ENCODE results near the gene NME3. TPM values are rescaled to one million over a fixed set of nuclear protein-coding genes. Genes with fewer than 3 reads are reported as not detected.
A peak's percentile ranks its signal among the peaks of the same experiment; 100 is the strongest.

The NME3 gene
- total and polyA plus RNA-seq, 2 of the 13 experiments (the other 11 are each of a cell fraction or from before 2014, with no cell fraction given) = 10.4 to 15.9 TPM

DNA sequence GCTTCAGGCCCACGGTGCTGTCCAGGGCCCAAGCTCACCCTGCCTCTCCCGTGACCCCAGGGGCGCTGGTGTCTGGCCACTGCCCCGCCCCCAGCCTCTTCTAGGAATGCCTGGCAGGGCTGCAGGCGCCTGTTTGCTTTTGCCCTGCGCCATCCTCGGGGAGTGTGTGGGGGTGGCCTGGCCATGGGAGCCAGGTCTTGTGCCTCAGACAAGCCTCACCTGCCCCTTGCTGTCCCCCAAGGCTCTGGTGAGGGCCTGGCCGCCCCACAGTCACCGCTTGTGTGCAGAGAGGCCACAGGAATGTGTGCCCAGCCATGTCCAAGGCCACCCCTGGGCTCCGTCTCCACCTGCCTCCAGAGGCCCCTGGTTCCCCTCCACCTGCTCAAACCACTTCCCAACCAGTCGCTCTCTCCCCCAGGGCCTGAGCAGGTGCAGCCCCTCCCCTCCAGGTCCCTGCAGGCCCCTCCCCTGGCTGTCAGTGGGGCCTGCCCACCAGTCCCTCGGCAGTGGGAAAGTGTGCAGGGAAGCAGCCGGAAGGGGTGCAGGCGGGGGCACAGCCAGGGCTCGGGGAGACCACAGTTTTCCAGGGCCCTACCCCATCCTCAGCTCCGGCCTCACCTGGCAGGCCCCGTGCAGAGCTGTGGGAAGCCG lies 23.0 kb upstream of the NME3 start (continued):
- TF ChIP-seq ZNF768 (CRISPR knock-in tag; IDR thresholded peaks at IDR 0.05) (no peak), RFX3 (CRISPR knock-in tag; IDR thresholded peaks at IDR 0.05) (no peak), SKI (IDR thresholded peaks at IDR 0.05; ENCODE audit: partially characterized antibody) (peak; percentile 89), ZSCAN29 (CRISPR knock-in tag; conservative IDR thresholded peaks at IDR 0.05) (no peak; the same call in 1 of the 2 replicates), ZNF138 (CRISPR knock-in tag; IDR thresholded peaks at IDR 0.05; ENCODE audit: low read depth) (no peak), ZNF720 (CRISPR knock-in tag; IDR thresholded peaks at IDR 0.05) (no peak), MIER2 (CRISPR knock-in tag; IDR thresholded peaks at IDR 0.05) (no peak), RBM39 (IDR thresholded peaks at IDR 0.05; ENCODE audit: low read depth, low read length, poor library complexity, severe bottlenecking) (no peak), NCOA1 (CRISPR knock-in tag; IDR thresholded peaks at IDR 0.05) (0 out of 2 replicates have a peak, but pooled peaks have one; percentile 31)
- TF ChIP-seq, protein P1, sequence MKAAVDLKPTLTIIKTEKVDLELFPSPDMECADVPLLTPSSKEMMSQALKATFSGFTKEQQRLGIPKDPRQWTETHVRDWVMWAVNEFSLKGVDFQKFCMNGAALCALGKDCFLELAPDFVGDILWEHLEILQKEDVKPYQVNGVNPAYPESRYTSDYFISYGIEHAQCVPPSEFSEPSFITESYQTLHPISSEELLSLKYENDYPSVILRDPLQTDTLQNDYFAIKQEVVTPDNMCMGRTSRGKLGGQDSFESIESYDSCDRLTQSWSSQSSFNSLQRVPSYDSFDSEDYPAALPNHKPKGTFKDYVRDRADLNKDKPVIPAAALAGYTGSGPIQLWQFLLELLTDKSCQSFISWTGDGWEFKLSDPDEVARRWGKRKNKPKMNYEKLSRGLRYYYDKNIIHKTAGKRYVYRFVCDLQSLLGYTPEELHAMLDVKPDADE (CRISPR knock-in tag; IDR thresholded peaks at IDR 0.05) = no peak
- TF ChIP-seq, protein P2, sequence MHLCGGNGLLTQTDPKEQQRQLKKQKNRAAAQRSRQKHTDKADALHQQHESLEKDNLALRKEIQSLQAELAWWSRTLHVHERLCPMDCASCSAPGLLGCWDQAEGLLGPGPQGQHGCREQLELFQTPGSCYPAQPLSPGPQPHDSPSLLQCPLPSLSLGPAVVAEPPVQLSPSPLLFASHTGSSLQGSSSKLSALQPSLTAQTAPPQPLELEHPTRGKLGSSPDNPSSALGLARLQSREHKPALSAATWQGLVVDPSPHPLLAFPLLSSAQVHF (CRISPR knock-in tag; IDR thresholded peaks at IDR 0.05) = no peak
- TF ChIP-seq, protein P3, sequence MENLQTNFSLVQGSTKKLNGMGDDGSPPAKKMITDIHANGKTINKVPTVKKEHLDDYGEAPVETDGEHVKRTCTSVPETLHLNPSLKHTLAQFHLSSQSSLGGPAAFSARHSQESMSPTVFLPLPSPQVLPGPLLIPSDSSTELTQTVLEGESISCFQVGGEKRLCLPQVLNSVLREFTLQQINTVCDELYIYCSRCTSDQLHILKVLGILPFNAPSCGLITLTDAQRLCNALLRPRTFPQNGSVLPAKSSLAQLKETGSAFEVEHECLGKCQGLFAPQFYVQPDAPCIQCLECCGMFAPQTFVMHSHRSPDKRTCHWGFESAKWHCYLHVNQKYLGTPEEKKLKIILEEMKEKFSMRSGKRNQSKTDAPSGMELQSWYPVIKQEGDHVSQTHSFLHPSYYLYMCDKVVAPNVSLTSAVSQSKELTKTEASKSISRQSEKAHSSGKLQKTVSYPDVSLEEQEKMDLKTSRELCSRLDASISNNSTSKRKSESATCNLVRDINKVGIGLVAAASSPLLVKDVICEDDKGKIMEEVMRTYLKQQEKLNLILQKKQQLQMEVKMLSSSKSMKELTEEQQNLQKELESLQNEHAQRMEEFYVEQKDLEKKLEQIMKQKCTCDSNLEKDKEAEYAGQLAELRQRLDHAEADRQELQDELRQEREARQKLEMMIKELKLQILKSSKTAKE (CRISPR knock-in tag; IDR thresholded peaks at IDR 0.05; ENCODE audit: borderline replicate concordance) = no peak; the same call in 1 of the 2 replicates
- TF ChIP-seq, protein P4, sequence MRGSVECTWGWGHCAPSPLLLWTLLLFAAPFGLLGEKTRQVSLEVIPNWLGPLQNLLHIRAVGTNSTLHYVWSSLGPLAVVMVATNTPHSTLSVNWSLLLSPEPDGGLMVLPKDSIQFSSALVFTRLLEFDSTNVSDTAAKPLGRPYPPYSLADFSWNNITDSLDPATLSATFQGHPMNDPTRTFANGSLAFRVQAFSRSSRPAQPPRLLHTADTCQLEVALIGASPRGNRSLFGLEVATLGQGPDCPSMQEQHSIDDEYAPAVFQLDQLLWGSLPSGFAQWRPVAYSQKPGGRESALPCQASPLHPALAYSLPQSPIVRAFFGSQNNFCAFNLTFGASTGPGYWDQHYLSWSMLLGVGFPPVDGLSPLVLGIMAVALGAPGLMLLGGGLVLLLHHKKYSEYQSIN (CRISPR knock-in tag; IDR thresholded peaks at IDR 0.05; ENCODE audit: borderline replicate concordance) = no peak
- TF ChIP-seq, protein P5, sequence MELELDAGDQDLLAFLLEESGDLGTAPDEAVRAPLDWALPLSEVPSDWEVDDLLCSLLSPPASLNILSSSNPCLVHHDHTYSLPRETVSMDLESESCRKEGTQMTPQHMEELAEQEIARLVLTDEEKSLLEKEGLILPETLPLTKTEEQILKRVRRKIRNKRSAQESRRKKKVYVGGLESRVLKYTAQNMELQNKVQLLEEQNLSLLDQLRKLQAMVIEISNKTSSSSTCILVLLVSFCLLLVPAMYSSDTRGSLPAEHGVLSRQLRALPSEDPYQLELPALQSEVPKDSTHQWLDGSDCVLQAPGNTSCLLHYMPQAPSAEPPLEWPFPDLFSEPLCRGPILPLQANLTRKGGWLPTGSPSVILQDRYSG (CRISPR knock-in tag; IDR thresholded peaks at IDR 0.05) = no peak
- TF ChIP-seq, protein P6, sequence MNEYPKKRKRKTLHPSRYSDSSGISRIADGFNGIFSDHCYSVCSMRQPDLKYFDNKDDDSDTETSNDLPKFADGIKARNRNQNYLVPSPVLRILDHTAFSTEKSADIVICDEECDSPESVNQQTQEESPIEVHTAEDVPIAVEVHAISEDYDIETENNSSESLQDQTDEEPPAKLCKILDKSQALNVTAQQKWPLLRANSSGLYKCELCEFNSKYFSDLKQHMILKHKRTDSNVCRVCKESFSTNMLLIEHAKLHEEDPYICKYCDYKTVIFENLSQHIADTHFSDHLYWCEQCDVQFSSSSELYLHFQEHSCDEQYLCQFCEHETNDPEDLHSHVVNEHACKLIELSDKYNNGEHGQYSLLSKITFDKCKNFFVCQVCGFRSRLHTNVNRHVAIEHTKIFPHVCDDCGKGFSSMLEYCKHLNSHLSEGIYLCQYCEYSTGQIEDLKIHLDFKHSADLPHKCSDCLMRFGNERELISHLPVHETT (CRISPR knock-in tag; conservative IDR thresholded peaks at IDR 0.05) = 0 out of 2 replicates have a peak, but pooled peaks have one; percentile 17
- TF ChIP-seq, protein P7, sequence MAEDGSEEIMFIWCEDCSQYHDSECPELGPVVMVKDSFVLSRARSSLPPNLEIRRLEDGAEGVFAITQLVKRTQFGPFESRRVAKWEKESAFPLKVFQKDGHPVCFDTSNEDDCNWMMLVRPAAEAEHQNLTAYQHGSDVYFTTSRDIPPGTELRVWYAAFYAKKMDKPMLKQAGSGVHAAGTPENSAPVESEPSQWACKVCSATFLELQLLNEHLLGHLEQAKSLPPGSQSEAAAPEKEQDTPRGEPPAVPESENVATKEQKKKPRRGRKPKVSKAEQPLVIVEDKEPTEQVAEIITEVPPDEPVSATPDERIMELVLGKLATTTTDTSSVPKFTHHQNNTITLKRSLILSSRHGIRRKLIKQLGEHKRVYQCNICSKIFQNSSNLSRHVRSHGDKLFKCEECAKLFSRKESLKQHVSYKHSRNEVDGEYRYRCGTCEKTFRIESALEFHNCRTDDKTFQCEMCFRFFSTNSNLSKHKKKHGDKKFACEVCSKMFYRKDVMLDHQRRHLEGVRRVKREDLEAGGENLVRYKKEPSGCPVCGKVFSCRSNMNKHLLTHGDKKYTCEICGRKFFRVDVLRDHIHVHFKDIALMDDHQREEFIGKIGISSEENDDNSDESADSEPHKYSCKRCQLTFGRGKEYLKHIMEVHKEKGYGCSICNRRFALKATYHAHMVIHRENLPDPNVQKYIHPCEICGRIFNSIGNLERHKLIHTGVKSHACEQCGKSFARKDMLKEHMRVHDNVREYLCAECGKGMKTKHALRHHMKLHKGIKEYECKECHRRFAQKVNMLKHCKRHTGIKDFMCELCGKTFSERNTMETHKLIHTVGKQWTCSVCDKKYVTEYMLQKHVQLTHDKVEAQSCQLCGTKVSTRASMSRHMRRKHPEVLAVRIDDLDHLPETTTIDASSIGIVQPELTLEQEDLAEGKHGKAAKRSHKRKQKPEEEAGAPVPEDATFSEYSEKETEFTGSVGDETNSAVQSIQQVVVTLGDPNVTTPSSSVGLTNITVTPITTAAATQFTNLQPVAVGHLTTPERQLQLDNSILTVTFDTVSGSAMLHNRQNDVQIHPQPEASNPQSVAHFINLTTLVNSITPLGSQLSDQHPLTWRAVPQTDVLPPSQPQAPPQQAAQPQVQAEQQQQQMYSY (CRISPR knock-in tag; IDR thresholded peaks at IDR 0.05) = no peak

All from HepG2 (cell line).